ENCODE data around the gene KCNB1.

- TF ChIP-seq, protein P1, sequence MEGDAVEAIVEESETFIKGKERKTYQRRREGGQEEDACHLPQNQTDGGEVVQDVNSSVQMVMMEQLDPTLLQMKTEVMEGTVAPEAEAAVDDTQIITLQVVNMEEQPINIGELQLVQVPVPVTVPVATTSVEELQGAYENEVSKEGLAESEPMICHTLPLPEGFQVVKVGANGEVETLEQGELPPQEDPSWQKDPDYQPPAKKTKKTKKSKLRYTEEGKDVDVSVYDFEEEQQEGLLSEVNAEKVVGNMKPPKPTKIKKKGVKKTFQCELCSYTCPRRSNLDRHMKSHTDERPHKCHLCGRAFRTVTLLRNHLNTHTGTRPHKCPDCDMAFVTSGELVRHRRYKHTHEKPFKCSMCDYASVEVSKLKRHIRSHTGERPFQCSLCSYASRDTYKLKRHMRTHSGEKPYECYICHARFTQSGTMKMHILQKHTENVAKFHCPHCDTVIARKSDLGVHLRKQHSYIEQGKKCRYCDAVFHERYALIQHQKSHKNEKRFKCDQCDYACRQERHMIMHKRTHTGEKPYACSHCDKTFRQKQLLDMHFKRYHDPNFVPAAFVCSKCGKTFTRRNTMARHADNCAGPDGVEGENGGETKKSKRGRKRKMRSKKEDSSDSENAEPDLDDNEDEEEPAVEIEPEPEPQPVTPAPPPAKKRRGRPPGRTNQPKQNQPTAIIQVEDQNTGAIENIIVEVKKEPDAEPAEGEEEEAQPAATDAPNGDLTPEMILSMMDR (IDR thresholded peaks at IDR 0.05), result no peak
- no peak for TF ChIP-seq EP300 (IDR thresholded peaks at IDR 0.05)
These were observed 45.4 kb downstream of the KCNB1 start for GRCh38 chr20:49437057-49437456.

Data from stomach (tissue), 4 donors.